ENCODE data around the gene ABCA9. TPM values are rescaled to one million over a fixed set of nuclear protein-coding genes. Genes with fewer than 3 reads are reported as not detected.
A peak's percentile ranks its signal among the peaks of the same experiment; 100 is the strongest.

Gene ABCA9
- total and polyA plus RNA-seq, 2 of the 13 experiments (the other 11 are each of a cell fraction or from before 2014, with no cell fraction given): 0.04 TPM; not detected in 1

DNA sequence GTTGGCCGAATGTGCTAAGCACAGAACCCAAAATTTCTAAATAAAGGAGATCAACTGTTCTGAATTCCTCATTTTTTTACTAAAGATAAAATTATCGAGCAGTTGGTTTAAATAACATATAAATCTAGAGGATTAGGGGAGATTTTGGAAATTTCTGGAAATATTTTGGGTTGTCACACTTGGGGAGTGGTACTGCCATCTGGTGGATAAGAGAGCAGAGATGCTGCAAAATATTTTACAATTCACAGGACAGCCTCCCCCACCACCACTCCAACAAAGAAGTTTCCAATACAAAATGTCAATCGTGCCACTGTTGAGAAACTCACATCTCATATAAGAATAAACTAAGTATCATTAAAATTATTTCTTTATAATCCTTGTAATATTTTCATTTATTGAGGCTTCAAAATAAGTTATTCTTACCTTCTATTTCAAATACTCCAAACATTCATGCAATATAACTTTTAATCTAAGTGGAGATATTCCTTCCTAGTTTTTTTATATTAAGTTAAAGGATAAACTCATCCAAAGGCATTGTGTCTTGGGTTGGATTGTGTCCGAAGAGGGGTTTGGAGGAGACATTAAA, 88.5 kb downstream of the ABCA9 start (continued):
- no peak for TF ChIP-seq ZNF350 (CRISPR knock-in tag; IDR thresholded peaks at IDR 0.05; ENCODE audit: borderline replicate concordance, low read depth)
- TF ChIP-seq FOXJ3 (CRISPR knock-in tag; IDR thresholded peaks at IDR 0.05; ENCODE audit: borderline replicate concordance): 0 out of 2 replicates have a peak, but pooled peaks have one; percentile 15
- TF ChIP-seq SMAD1 (CRISPR knock-in tag; IDR thresholded peaks at IDR 0.05; ENCODE audit: borderline replicate concordance, low read depth): no peak
- TF ChIP-seq ERF (CRISPR knock-in tag; IDR thresholded peaks at IDR 0.05): 0 out of 2 replicates have a peak, but pooled peaks have one; percentile 5
- TF ChIP-seq, protein P1, sequence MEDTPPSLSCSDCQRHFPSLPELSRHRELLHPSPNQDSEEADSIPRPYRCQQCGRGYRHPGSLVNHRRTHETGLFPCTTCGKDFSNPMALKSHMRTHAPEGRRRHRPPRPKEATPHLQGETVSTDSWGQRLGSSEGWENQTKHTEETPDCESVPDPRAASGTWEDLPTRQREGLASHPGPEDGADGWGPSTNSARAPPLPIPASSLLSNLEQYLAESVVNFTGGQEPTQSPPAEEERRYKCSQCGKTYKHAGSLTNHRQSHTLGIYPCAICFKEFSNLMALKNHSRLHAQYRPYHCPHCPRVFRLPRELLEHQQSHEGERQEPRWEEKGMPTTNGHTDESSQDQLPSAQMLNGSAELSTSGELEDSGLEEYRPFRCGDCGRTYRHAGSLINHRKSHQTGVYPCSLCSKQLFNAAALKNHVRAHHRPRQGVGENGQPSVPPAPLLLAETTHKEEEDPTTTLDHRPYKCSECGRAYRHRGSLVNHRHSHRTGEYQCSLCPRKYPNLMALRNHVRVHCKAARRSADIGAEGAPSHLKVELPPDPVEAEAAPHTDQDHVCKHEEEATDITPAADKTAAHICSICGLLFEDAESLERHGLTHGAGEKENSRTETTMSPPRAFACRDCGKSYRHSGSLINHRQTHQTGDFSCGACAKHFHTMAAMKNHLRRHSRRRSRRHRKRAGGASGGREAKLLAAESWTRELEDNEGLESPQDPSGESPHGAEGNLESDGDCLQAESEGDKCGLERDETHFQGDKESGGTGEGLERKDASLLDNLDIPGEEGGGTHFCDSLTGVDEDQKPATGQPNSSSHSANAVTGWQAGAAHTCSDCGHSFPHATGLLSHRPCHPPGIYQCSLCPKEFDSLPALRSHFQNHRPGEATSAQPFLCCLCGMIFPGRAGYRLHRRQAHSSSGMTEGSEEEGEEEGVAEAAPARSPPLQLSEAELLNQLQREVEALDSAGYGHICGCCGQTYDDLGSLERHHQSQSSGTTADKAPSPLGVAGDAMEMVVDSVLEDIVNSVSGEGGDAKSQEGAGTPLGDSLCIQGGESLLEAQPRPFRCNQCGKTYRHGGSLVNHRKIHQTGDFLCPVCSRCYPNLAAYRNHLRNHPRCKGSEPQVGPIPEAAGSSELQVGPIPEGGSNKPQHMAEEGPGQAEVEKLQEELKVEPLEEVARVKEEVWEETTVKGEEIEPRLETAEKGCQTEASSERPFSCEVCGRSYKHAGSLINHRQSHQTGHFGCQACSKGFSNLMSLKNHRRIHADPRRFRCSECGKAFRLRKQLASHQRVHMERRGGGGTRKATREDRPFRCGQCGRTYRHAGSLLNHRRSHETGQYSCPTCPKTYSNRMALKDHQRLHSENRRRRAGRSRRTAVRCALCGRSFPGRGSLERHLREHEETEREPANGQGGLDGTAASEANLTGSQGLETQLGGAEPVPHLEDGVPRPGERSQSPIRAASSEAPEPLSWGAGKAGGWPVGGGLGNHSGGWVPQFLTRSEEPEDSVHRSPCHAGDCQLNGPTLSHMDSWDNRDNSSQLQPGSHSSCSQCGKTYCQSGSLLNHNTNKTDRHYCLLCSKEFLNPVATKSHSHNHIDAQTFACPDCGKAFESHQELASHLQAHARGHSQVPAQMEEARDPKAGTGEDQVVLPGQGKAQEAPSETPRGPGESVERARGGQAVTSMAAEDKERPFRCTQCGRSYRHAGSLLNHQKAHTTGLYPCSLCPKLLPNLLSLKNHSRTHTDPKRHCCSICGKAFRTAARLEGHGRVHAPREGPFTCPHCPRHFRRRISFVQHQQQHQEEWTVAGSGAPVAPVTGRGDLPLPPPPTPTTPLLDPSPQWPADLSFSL (CRISPR knock-in tag; IDR thresholded peaks at IDR 0.05): no peak
- TF ChIP-seq, protein P2, sequence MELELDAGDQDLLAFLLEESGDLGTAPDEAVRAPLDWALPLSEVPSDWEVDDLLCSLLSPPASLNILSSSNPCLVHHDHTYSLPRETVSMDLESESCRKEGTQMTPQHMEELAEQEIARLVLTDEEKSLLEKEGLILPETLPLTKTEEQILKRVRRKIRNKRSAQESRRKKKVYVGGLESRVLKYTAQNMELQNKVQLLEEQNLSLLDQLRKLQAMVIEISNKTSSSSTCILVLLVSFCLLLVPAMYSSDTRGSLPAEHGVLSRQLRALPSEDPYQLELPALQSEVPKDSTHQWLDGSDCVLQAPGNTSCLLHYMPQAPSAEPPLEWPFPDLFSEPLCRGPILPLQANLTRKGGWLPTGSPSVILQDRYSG (CRISPR knock-in tag; IDR thresholded peaks at IDR 0.05): 0 out of 2 replicates have a peak, but pooled peaks have one; percentile 18
- peak in 1 of 2 experiments; percentile 48; a peak in 1 of 4 replicates for TF ChIP-seq KLF16 (CRISPR knock-in tag; IDR thresholded peaks at IDR 0.05)
- no peak for TF ChIP-seq ZFP62 (CRISPR knock-in tag; IDR thresholded peaks at IDR 0.05)
- no peak for TF ChIP-seq RAD51 (IDR thresholded peaks at IDR 0.05; ENCODE audit: borderline replicate concordance)
- TF ChIP-seq STAG1 (CRISPR knock-in tag; IDR thresholded peaks at IDR 0.05): peak; percentile 85
- TF ChIP-seq NONO (IDR thresholded peaks at IDR 0.05): no peak
- no peak for TF ChIP-seq NONO (CRISPR knock-in tag; conservative IDR thresholded peaks at IDR 0.05)
- TF ChIP-seq ZBTB1 (CRISPR knock-in tag; IDR thresholded peaks at IDR 0.05; ENCODE audit: borderline replicate concordance): no peak
- TF ChIP-seq KLF6 (CRISPR knock-in tag; IDR thresholded peaks at IDR 0.05): 0 out of 2 replicates have a peak, but pooled peaks have one; percentile 39
- no peak; the same call in 1 of the 2 replicates for TF ChIP-seq MEF2D (CRISPR knock-in tag; IDR thresholded peaks at IDR 0.05)
- TF ChIP-seq, protein P3, sequence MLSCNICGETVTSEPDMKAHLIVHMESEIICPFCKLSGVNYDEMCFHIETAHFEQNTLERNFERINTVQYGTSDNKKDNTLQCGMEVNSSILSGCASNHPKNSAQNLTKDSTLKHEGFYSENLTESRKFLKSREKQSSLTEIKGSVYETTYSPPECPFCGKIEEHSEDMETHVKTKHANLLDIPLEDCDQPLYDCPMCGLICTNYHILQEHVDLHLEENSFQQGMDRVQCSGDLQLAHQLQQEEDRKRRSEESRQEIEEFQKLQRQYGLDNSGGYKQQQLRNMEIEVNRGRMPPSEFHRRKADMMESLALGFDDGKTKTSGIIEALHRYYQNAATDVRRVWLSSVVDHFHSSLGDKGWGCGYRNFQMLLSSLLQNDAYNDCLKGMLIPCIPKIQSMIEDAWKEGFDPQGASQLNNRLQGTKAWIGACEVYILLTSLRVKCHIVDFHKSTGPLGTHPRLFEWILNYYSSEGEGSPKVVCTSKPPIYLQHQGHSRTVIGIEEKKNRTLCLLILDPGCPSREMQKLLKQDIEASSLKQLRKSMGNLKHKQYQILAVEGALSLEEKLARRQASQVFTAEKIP (CRISPR knock-in tag; IDR thresholded peaks at IDR 0.05; ENCODE audit: borderline replicate concordance): no peak
- TF ChIP-seq KAT7 (CRISPR knock-in tag; IDR thresholded peaks at IDR 0.05; ENCODE audit: borderline replicate concordance): 0 out of 2 replicates have a peak, but pooled peaks have one; percentile 31
- TF ChIP-seq MED1 (CRISPR knock-in tag; IDR thresholded peaks at IDR 0.05): peak; percentile 56
- TF ChIP-seq HMGA1 (CRISPR knock-in tag; conservative IDR thresholded peaks at IDR 0.05): no peak
- TF ChIP-seq XRCC5 (optimal IDR thresholded peaks at IDR 0.05; ENCODE audit: low read length): no peak
- no peak for TF ChIP-seq ZNF558 (CRISPR knock-in tag; IDR thresholded peaks at IDR 0.05; ENCODE audit: borderline replicate concordance)
- TF ChIP-seq AGO2 (optimal IDR thresholded peaks at IDR 0.05; ENCODE audit: low read depth, low read length): no peak
